A673 (cell line): ENCODE measurements around the gene PHRF1.

Experiments
- EZH2 ChIP-seq: fragments of 200-600 bp; sonication (generic); IDR thresholded peaks from 2 replicates; pipeline ENCODE4 v1.6.1; 2017; ENCODE audit warnings: borderline replicate concordance, low read depth, mild to moderate bottlenecking, mixed read lengths, antibody characterized with exemption, low read length; ENCODE audit not compliant: poor library complexity, severe bottlenecking
- TF ChIP-seq, protein P1 (sequence below): fragments of 300-800, 200-600 bp; sonication (generic); conservative IDR thresholded peaks from 2 replicates; pipeline ENCODE4 v1.5.1; 2017; ENCODE audit warnings: low read depth, mild to moderate bottlenecking, antibody characterized with exemption, low read length, moderate library complexity, mixed read lengths

DNA sequence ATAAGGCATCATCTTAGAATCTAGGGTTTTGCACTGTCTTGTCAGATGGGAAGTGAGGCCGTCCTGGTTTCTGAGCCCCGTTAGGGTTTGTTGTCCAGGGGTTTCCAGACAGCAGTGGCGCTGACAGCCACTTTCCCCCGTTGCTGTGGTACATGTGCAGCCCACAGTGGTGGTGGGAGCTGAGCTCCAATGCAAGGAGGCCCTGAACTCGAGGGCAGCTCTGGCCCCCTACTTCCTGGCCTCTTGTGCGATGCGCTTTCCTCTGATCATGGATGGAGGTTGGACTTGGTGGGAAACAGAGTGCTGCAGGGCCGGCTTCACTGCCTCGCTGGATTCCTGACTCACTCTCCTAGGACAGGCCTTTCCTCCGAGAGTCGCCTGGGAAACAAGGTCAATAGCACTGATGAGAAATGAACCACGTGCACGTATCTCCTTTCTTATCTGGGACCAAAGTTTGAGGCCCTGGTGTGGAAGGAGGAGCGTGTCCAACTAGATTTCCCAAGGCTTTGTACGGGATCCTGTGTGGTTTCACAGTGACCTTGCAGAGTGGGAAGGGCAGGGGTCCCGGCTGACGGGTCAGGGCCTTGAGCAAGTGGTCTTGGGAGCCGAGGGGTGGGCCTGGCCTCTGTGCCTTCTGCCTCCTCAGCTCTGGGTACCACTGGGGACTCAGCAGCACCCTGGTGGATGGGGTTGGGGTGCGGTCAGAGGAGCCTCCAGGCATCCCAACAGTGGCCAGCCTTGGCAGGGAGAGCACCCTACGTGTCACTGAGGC, 3.7 kb downstream of the PHRF1 start:
- TF ChIP-seq, protein P1, sequence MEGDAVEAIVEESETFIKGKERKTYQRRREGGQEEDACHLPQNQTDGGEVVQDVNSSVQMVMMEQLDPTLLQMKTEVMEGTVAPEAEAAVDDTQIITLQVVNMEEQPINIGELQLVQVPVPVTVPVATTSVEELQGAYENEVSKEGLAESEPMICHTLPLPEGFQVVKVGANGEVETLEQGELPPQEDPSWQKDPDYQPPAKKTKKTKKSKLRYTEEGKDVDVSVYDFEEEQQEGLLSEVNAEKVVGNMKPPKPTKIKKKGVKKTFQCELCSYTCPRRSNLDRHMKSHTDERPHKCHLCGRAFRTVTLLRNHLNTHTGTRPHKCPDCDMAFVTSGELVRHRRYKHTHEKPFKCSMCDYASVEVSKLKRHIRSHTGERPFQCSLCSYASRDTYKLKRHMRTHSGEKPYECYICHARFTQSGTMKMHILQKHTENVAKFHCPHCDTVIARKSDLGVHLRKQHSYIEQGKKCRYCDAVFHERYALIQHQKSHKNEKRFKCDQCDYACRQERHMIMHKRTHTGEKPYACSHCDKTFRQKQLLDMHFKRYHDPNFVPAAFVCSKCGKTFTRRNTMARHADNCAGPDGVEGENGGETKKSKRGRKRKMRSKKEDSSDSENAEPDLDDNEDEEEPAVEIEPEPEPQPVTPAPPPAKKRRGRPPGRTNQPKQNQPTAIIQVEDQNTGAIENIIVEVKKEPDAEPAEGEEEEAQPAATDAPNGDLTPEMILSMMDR, result no peak
- TF ChIP-seq EZH2, result no peak
